Skeletal muscle cell (primary cell): ENCODE results near the gene CHRM1.
A peak's percentile ranks its signal among the peaks of the same experiment; 100 is the strongest.
"Not testable (repeated sequence)": the region's sequence is repeated elsewhere in the genome, so short reads cannot be mapped to it uniquely, and the experiment has no call there.

Source experiments
- DNase-seq: peaks from one replicate; pipeline ENCODE4 v3.0.0-alpha.2; 2010; ENCODE audit warnings: low read depth
- H3K4me3 ChIP-seq: 2 replicates; pipeline ENCODE4 v1.5.1; 2011; ENCODE audit warnings: low read depth, mild to moderate bottlenecking, control low read depth, low read length, moderate library complexity

The CHRM1 gene

DNA sequence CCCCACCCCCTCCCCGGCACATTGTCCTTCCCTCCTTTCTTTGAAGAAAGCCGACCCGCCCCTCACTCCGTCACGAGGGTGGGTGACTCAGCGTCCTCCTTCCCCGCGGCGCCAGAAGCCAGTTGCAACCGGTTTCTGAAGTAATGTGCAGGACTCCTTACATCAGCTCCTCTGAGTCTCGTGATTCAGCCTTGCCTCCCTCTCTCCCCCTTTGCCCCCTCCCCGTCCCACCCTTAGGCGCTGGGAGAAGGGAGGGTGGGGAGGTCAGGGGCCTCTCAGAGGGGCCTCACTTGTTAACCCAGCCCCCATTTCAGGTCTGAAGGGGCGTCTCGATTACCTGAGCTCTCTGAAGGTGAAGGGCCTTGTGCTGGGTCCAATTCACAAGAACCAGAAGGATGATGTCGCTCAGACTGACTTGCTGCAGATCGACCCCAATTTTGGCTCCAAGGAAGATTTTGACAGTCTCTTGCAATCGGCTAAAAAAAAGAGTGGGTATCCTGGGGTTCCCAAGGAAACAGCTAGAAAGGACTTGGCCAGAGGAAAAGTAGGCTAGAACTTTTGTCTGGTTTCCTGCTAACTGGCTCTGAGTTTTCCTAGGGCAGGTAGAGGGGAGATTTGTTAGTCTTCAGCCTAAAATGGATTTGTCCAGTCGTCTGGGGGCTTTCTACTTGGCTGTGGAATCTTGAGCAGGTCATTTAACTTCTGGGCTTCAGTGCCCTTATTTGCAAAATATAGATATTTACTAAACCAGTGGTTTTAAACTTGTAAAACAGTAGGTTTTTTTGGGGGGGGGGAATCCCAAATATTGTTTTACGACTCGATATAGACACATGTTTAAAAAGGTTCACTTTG is 39.4 kb downstream of the CHRM1 start:
- DNase-seq: peak; percentile 90
- peak overlapping the region; percentile 82 for H3K4me3 ChIP-seq

DNA sequence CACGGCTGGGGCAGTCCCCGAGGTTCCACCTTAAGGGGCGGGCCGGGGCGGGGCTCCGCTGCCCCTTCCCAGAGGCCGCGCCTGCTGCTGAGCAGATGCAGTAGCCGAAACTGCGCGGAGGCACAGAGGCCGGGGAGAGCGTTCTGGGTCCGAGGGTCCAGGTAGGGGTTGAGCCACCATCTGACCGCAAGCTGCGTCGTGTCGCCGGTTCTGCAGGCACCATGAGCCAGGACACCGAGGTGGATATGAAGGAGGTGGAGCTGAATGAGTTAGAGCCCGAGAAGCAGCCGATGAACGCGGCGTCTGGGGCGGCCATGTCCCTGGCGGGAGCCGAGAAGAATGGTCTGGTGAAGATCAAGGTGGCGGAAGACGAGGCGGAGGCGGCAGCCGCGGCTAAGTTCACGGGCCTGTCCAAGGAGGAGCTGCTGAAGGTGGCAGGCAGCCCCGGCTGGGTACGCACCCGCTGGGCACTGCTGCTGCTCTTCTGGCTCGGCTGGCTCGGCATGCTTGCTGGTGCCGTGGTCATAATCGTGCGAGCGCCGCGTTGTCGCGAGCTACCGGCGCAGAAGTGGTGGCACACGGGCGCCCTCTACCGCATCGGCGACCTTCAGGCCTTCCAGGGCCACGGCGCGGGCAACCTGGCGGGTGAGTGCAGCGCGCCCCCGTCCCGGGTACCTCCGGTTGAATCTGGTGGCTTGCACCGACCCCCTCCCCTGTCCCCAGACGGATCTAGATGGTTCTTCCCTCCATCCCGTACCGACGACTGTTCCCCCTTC is 40.2 kb downstream of the CHRM1 start, which contains the start of gene SLC3A2:
Gene SLC3A2 (plus strand): TSS at position 94 of the 776 bp plus-strand sequence. CDS start 128 bp downstream, at position 222.
- no peak for DNase-seq

DNA sequence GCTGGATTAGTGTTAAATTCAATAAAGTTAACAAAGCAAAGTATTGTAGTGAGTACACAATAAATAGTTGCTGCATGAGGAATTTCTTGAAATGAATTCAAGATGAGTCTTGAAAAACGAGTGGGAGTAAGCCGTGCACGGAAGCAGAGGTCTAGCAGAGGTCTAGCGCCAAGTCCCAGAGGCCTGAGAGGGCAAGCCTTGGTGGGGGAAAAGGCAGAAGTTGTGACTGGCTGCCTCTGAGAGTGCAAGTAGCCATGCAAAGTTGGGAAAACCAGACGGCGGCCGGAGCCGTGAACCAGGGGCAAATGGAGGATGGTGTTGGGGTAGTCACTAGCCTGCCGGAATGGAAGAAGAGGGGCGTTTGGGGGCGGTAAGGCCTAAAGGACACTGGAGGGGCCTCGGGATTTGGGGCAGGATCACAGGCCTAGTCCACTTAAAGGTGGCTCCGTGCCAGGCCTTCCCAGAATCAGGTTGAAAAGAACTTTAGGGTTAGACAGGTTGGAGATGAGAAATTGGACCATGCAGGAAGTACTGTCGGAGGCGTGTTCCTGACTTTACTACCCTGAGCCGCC is 40.8 kb downstream of the CHRM1 start:
- DNase-seq: no peak
- peak overlapping the region; percentile 82 for H3K4me3 ChIP-seq

More for the DNA sequence above, 40.2 kb downstream of the CHRM1 start, which contains the start of gene SLC3A2:
- peak within 1 kb of the TSS; percentile 82 for H3K4me3 ChIP-seq

DNA sequence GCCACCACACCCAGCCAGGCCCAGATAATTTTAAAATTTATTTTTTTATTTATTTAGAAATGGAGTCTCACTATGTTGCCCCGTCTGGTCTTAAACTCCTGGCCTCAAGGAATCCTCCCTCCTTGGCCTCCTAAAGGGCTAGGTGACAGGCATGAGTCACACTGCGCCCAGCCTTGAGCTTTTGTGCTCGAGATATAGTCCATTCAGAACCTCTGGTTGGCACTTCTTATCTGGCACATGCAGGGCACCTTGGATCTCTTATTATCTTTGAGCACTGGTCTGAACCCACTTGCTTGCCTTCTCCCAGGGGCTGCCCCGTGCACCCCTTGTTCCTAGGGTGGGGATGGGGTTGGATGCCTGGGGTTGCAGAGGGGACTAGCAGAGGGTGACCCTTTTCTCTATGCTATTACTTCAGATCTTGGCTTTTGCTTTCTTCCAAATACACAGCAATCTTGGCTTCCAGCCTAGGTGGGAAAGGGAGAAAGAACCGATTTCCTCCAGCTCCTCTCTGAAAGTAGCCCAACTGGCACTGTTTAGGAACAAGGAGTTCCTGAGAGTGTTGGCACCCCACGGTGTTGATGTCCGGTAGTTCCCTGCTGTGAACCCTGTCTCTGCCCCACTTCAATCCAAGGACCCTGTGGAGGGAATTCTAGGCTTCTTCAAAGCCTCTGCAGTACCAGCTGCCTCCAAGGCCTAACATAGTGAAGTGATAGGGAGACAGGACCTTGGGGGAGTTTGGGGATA is 41.8 kb downstream of the CHRM1 start:
- no peak for DNase-seq
- peak overlapping the region; percentile 82 for H3K4me3 ChIP-seq

DNA sequence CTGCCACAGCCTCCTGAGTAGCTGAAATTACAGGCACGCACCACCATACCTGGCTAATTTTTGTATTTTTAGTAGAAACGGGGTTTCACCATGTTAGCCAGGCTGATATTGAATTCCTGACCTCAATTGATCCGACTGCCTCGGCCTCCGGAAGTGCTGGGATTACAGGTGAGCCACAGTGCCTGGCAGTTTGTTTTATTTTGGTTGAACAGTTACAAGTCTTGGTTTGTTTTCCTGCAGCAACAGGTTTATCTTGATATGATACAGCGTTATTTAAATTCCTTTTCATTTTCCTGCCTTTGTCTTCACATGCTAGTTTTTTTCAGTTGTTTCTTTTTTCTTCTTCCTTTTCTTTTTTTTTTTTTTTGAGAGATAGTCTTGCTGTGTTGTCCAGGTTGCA is 44.5 kb downstream of the CHRM1 start:
- no peak for DNase-seq
- no peak overlapping the region for H3K4me3 ChIP-seq

DNA sequence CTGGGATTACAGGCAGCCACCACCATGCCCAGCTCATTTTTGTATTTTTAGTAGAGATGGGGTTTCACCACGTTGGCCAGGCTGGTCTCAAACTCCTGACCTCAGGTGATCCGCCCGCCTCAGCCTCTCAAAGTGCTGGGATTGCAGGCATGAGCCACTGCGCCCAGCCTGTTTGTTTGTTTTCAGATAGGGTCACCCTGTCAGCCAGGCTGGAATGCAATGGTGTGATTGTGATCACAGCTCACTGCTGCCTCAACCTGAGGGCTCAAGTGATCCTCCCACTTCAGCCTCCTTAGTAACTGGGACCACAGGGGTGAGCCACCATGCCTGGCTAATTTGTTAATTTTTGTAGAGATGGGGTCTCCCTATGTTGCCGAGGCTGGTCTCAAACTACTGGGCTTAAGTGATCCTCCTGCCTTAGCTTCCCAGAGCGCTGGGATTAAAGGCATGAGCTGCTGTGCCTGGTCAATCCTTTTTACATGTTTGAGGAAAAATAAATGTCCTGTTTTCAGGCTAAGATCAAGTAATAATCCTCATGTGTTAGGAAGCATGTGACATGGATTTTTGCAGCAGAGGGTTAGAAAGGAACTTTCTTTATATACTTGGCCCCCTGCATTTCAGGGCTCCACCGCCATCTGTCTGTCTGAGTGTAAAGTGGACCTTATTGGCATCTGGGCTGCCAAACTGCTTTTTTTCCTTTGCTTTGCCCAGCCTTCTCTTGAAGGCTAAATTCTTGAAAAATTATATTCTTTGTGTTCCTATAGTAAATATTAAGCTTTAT is 45.3 kb downstream of the CHRM1 start:
- DNase-seq: no peak
- H3K4me3 ChIP-seq: no peak overlapping the region

DNA sequence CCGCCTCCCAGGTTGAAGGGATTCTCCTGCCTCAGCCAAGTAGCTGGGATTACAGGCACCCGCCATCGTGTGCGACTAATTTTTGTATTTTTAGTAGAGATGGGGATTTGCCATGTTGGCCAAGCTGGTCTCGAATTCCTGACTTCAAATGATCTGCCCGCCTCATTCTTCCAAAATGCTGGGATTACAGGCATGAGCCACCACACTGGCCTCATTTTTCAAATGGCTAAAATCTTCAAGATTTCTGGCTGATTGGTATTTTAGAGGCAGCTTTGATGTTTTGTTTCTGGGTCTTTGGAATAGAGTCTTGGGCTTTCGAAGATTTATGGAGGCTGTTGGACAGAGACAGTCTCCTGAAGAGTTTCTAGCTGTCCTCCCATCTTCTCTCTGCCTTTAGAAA is 46.3 kb downstream of the CHRM1 start:
- no peak for DNase-seq
- H3K4me3 ChIP-seq: no peak overlapping the region

DNA sequence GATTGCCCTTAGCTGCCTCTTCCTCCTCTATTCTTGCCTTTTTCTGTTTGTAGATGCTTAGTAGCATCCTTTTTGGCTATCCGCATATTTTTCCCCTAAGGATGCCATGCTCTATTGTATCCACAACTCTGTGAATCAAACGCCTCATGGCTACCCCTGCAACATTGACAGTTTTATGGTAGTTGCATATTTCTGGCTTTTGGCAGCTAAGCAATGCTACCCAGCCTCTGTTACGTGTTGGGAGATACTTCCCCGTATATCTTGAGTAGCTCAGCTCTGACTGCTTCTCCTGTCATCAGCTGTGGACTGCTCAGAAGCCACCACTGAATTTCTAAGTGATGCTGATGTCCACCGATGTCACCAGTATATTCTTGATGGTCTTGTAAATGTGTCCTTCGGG is 55.5 kb downstream of the CHRM1 start:
- no peak overlapping the region for H3K4me3 ChIP-seq
- DNase-seq: no peak

DNA sequence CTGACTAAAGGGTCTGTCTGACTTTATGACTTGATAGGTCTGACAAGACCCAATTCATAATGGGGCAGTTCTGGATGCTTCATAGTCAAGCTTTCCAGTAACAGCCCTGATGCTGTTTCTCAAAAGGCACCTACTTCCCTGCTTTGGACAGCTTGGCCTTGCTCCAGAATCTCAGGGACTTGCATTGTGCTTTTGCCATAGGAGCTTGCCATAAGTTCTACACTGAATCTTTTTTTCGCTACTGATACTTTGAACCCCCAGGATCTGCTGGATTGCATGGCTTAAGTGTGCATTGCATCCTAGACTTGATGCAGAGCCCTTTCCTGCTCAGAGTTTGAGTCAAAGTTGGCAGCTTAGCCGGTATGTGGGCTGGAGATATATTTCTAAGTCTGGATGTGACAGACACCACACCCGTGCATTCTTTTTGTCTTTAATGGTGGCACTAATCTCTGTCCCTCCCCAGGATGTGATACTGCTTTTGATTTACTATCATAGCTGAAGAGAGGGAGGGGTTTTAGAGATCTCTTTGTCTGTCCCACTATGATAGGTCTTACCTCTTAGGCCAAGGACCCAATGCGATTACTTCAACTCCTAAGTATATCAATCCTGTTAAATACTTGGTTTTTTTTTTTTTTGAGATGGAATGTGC is 57.4 kb downstream of the CHRM1 start:
- DNase-seq: no peak

DNA sequence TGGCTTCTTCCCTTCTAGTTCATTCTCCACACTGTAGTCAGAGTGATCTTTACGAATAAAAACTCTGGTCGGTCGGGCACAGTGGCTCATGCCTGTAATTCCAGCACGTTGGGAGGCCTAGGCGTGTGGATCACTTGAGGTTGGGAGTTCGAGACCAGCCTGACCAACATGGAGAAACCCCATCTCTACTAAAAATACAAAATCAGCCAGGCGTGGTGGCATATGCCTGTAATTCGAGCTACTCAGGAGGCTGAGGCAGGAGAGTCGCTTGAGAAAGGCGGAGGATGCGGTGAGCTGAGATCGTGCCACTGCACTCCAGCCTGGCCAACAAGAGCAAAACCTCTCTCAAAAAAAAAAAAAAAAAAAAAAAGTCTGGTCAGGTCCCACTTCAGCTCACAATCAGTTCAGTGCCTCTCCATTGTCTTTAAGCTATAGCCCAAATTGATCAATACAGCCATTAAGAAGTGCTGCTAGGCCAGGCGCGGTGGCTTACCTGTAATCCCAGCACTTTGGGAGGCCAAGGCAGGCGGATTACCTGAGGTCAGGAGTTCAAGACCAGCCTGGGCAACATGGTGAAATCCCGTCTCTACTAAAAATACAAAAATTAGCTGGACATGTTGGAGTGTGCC is 59.5 kb downstream of the CHRM1 start:
- H3K4me3 ChIP-seq, DNase-seq: not testable (repeated sequence)

More for the DNA sequence above, 57.4 kb downstream of the CHRM1 start:
- H3K4me3 ChIP-seq: no peak overlapping the region

DNA sequence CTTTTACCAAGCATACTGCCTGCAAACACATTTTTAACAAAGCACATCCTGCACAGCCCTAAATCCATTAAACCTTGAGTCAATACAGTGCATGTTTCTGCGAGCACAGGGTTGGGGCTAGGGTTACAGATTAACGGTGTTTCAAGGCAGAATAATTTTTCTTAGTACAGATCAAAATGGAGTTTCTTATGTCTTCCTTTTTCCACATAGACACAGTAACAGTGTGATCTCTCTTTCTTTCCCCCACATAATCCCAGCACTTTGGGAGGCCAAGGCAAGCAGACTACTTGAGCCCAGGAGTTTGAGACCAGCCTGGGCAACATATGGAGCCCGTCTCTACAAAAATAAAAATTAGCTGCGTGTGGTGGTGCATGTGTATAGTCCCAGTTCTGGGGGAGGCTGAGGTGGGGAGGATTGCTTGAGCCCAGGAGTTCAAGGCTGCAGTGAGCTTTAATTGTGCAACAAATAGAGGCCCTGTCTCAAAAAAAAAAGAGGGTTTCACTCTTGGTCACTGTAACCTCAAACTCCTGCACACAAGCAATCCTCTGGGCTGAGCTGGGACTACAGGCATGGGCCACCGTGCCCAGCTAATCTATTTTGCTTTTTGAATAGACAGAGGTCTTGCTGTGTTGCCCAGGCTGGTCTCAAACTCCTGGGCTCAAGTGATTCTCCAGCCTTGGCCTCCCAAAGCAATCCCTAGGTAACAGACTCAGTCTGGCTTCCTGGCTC is 60.2 kb downstream of the CHRM1 start:
- DNase-seq: no peak
- no peak overlapping the region for H3K4me3 ChIP-seq

DNA sequence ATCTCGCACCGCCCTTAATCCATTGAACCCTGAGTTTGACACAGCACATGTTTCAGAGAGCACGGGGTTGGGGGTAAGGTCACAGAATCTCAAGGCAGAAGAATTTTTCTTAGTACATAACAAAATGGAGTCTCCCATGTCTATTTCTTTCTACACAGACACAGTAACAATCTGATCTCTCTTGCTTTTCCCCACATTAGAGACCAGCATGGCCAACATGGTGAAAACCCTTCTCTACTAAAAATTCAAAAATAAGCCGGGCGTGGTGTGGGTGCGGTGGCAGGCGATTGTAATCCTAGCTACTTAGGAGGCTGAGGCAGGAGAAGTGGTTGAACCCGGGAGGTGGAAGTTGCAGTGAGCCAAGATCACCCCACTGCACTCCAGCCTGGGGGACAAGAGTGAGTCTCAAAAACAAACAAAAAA is 61.9 kb downstream of the CHRM1 start:
- not testable (repeated sequence) for H3K4me3 ChIP-seq, DNase-seq
